Measurements from ENCODE around the gene CDC123.
"Not testable (repeated sequence)": the region's sequence is repeated elsewhere in the genome, so short reads cannot be mapped to it uniquely, and the experiment has no call there.

Gene CDC123

GRCh38 chr10:12191715-12192114 lies 4.3 kb upstream of the CDC123 start:
- no peak for DNase-seq (ENCODE audit: low read depth)

GRCh38 chr10:12193193-12193592 lies 2.8 kb upstream of the CDC123 start:
- DNase-seq (ENCODE audit: low read depth): no peak

GRCh38 chr10:12194752-12195271 lies 1.2 kb upstream of the CDC123 start:
- DNase-seq (ENCODE audit: low read depth): no peak

GRCh38 chr10:12195281-12195602 lies 746 bp upstream of the CDC123 start:
- no peak for DNase-seq (ENCODE audit: low read depth)

- DNase-seq (ENCODE audit: low read depth): no peak
Measured at GRCh38 chr10:12196531-12197211, 683 bp downstream of the CDC123 start.

DNA sequence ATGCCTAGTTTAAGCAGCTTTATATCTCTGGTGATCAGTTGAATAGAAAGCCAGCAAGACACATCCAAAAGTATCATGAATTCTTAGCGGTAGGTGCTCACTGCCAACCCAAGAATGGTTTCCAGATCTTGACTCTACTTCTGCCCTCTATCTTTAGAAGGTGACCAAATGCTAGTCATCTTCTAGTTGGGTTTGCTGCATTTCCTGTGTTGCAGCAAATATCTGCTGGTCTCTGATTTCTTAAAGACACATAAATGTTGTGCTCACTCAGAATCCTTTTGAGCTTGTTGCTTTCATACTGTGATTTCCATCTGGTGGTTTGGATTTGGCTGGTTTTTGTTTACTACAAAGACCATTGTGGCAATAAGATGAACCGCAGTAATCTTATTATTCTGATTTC lies 2.2 kb downstream of the CDC123 start:
- DNase-seq (ENCODE audit: low read depth): no peak

- no peak for DNase-seq (ENCODE audit: low read depth)
Measured at GRCh38 chr10:12200850-12201249, 4.9 kb downstream of the CDC123 start.

GRCh38 chr10:12201543-12201942 lies 5.6 kb downstream of the CDC123 start:
- no peak for DNase-seq (ENCODE audit: low read depth)

DNA sequence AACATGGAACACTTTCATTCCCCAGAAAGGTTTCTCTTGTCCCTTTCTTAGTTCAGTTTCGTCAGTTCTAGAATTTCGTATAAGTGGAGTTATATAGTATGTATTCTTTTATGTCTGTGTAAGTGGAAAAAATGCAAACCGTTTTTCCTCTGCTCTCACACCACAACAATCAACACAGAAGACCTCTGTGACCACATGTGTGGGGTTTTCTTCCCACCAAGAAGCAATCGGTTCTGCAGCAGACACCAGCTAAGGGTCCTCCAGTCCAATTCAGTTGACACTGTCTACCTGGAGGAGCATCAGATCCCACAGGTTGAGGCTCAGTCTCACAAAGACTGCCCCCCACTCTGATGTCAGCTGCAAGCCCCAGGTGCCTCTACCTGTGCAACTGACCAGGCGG lies 6.2 kb downstream of the CDC123 start:
- no peak for DNase-seq (ENCODE audit: low read depth)

- no peak for DNase-seq (ENCODE audit: low read depth)
Measured at GRCh38 chr10:12205082-12205481, 9.1 kb downstream of the CDC123 start.

- no peak for DNase-seq (ENCODE audit: low read depth)
Measured at GRCh38 chr10:12207114-12207513, 11.1 kb downstream of the CDC123 start.

GRCh38 chr10:12208460-12208859 lies 12.5 kb downstream of the CDC123 start:
- no peak for DNase-seq (ENCODE audit: low read depth)

DNA sequence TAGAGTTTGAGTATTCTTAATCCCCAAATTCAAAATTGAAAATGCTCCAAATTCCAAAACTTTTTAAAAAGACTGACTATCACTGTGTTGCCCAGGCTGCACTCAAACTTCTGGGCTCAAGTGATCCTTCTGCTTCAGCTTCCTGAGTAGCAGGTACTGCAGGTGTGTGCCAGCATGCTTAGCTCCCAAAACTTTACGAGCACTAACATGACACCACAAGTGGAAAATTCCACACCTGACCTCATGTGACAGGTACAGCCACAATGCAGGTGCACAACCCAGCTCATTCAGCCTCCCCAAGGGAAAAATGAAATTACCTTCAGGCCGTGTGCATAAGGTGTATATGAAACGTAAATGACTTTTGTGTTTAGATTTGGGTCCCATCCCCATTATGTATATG lies 16.5 kb downstream of the CDC123 start:
- DNase-seq (ENCODE audit: low read depth): no peak

DNA sequence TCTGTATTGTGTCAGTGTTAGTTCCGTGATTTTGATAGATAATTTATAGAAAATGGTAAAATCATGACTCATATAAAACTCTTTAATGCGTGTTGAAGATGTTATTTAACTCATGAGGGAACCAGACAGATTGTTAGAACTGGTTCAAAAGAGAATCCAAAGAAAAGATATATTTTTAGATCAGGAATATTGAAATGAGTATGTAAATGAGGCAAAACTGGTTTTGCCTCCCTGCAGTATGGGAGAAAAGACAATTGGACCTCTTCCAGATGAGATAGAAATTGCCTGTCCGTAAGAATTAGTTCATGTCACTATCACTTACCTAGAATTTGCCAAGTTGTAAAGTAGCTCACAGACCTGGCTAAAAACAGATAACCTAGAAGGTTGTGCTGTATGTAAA lies 17.6 kb downstream of the CDC123 start:
- no peak for DNase-seq (ENCODE audit: low read depth)

DNA sequence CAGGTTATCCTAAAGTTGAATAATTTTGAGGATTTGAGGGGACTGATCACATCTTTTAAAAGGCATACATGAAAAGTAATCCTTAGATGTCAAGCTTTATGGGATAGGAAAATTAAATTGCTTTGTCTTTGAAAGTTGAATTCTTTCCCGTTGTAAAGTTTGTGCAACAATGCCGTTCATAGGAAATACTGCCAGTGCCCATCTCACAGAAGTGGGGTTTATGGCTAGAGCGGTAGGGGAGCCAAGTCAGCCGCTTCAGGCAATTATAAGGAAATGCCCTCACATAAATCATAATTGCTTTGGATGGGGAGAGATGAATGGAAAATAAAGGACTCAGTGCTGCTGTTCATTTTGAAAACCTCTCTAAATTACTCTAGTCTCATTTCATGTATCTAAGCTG lies 18.1 kb downstream of the CDC123 start:
- no peak for DNase-seq (ENCODE audit: low read depth)

DNA sequence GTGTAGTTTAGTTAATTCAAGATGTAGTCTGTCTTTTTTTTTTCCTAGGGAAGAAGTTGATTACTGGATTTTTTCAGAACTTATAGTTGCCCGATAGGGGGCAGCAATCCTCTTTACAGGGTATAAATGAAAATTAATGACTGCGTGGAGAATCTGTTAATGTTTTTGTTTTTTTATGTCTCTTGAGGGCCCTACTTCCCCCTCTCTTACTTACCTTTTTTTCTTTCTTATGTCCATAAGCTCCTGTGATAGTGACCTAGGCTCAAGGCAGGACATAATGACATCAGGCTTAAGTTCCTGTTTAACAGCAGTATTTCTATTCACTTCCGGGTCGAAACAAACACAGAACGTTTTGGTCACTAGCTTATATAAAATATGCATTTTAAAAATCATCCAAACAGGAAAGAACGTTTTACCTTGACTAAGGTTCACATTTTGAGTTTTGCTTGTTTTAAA lies 18.8 kb downstream of the CDC123 start:
- no peak for DNase-seq (ENCODE audit: low read depth)

DNA sequence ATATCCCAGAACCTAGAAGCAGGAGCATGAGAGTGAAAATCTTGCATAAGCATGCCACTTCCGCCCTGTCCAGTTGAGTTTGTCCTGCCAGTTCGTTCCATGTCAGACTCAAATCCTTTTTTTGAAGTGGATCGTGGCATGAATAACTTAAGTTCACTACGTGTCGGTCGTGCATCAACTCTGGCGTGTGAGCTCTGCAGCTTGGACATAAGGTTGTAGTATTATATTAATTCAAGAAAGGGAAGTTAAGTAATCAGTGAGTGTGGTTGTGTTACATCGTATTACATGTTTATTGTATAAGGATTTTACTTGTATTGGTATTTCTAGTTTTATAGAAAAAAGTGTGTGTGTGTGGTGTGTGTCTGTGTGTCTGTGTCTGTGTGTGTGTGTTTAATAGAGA lies 23.0 kb downstream of the CDC123 start:
- DNase-seq (ENCODE audit: low read depth): no peak

GRCh38 chr10:12221323-12222298 lies 25.6 kb downstream of the CDC123 start:
- no peak for DNase-seq (ENCODE audit: low read depth)

GRCh38 chr10:12225444-12225843 lies 29.5 kb downstream of the CDC123 start:
- DNase-seq (ENCODE audit: low read depth): no peak

GRCh38 chr10:12226438-12226837 lies 30.4 kb downstream of the CDC123 start:
- DNase-seq (ENCODE audit: low read depth): not testable (repeated sequence)

GRCh38 chr10:12228851-12229250 lies 32.9 kb downstream of the CDC123 start:
- DNase-seq (ENCODE audit: low read depth): no peak

GRCh38 chr10:12234687-12235086 lies 38.7 kb downstream of the CDC123 start:
- DNase-seq (ENCODE audit: low read depth): not testable (repeated sequence)

DNA sequence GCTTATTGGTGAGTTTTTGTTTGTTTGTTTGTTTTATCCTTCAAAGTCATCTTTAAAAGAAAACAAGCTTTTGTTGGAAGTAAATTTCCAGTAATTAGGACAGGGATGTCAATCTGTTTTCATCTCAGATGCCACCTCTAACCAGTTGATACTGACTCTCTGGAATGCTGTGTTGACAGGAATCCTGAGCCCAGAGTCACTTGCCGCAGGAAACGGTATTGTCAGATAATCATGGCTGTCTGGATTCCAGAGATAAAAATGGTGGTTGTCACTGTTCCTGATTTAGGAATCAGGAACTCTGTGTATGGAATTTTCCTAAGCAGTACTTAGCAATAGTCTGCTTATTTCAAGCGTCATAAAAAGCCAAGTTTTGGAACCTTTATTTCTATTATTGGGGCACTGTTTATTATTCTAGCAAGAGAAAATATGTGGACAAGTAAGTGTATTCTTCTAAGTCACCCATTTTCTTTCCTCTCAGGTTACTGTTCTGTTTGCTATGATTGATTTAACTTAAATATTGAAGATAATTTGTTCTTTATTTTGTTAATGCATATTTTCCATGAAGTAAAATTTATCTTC lies 39.2 kb downstream of the CDC123 start:
- no peak for DNase-seq (ENCODE audit: low read depth)
